Measurements from ENCODE around the gene ZNF670. TPM values are rescaled to one million over a fixed set of nuclear protein-coding genes. Genes with fewer than 3 reads are reported as not detected.
"Not testable (repeated sequence)": the region's sequence is repeated elsewhere in the genome, so short reads cannot be mapped to it uniquely, and the experiment has no call there.

ZNF670 gene
- total RNA-seq, 1 donor, result 1.1 TPM

GRCh38 chr1:247047702-247048101, 30.9 kb downstream of the ZNF670 start:
- no peak for DNase-seq (ENCODE audit: low read depth in 2 of 3, low spot score in 2 of 3)

- no peak for DNase-seq (ENCODE audit: low read depth in 2 of 3, low spot score in 2 of 3)
Observed at GRCh38 chr1:247047260-247047659, 31.4 kb downstream of the ZNF670 start.

GRCh38 chr1:247043406-247043805, 35.2 kb downstream of the ZNF670 start:
- no peak for DNase-seq (ENCODE audit: low read depth in 2 of 3, low spot score in 2 of 3)

- DNase-seq (ENCODE audit: low read depth in 2 of 3, low spot score in 2 of 3), result no peak
Observed at GRCh38 chr1:247037511-247038320, 40.9 kb downstream of the ZNF670 start.

- DNase-seq (ENCODE audit: low read depth in 2 of 3, low spot score in 2 of 3), result not testable (repeated sequence)
Observed at GRCh38 chr1:247032306-247032705, 46.3 kb downstream of the ZNF670 start.

Other genes starting within 250 kb of the ZNF670 start
- 14.5 TPM for gene AHCTF1, start 146.9 kb downstream of the ZNF670 start, total RNA-seq
- gene ZNF695, start 70.8 kb downstream of the ZNF670 start, total RNA-seq, result 1.3 TPM
- 15.6 TPM for gene ZNF669, start 25.5 kb upstream of the ZNF670 start, total RNA-seq
- gene ZNF124, start 93.2 kb upstream of the ZNF670 start, total RNA-seq, result 46.9 TPM
- not detected for gene VN1R5, start 177.3 kb upstream of the ZNF670 start, total RNA-seq

Data from hematopoietic multipotent progenitor cell (in vitro differentiated cells).